PFSK-1 (cell line): ENCODE measurements around the gene TMEM11.

Experiments
- FOXP2 ChIP-seq: optimal IDR thresholded peaks from 2 replicates; pipeline ENCODE3; 2011; ENCODE audit warnings: borderline replicate concordance, control low read depth, inconsistent platforms; ENCODE audit not compliant: insufficient read depth; ENCODE audit errors: extremely low read length, extremely low read depth
- POLR2AphosphoS5 ChIP-seq: IDR thresholded peaks from 2 replicates; pipeline ENCODE4 v1.6.1; 2012; ENCODE audit warnings: low read depth, mild to moderate bottlenecking, control low read depth, low read length, moderate library complexity
- REST ChIP-seq, 2 experiments: IDR thresholded peaks; 2 replicates each; pipeline versions ENCODE4 v1.6.1 to v1.8.0; 2011 to 2012; ENCODE audit warnings: low read depth in 2 of 2, low read length in 2 of 2, control low read depth in 1 of 2, inconsistent platforms in 1 of 2, mild to moderate bottlenecking in 1 of 2, moderate library complexity in 1 of 2; ENCODE audit not compliant: insufficient read depth in 1 of 2
- SIN3A ChIP-seq: IDR thresholded peaks from 2 replicates; pipeline ENCODE4 v1.6.1; 2012; ENCODE audit warnings: mild to moderate bottlenecking, low read length, moderate library complexity, borderline replicate concordance; ENCODE audit not compliant: insufficient read depth
- TAF1 ChIP-seq: IDR thresholded peaks from 2 replicates; pipeline ENCODE4 v1.6.1; 2012; ENCODE audit warnings: low read length, control low read depth, borderline replicate concordance; ENCODE audit not compliant: insufficient read depth

Gene TMEM11

GRCh38 chr17:21217346-21217745, 3.4 kb upstream of the TMEM11 start:
- TF ChIP-seq TAF1 (no peak), FOXP2 (no peak), SIN3A (no peak), REST (IDR thresholded peaks at IDR 0.05; ENCODE audit: insufficient read depth in 1 of 2, low read depth in 2 of 2, low read length in 2 of 2) (no peak), POLR2AphosphoS5 (no peak)

GRCh38 chr17:21215935-21216334, 2.0 kb upstream of the TMEM11 start:
- TF ChIP-seq SIN3A (no peak), REST (IDR thresholded peaks at IDR 0.05; ENCODE audit: insufficient read depth in 1 of 2, low read depth in 2 of 2, low read length in 2 of 2) (no peak), FOXP2 (no peak), TAF1 (no peak), POLR2AphosphoS5 (no peak)

- no peak; the same call in 1 of the 2 replicates for TF ChIP-seq POLR2AphosphoS5
- TF ChIP-seq FOXP2 = no peak
- TF ChIP-seq REST (IDR thresholded peaks at IDR 0.05; ENCODE audit: insufficient read depth in 1 of 2, low read depth in 2 of 2, low read length in 2 of 2) = no peak
- TF ChIP-seq SIN3A = no peak
- TF ChIP-seq TAF1 = no peak
These were observed 998 bp upstream of the TMEM11 start for GRCh38 chr17:21214777-21215541.

- TF ChIP-seq TAF1 (no peak), SIN3A (0 out of 2 replicates have a peak, but pooled peaks have one; percentile 63)
These were observed 335 bp downstream of the TMEM11 start for GRCh38 chr17:21213638-21214014.

- TF ChIP-seq SIN3A (no peak), FOXP2 (no peak), REST (IDR thresholded peaks at IDR 0.05; ENCODE audit: insufficient read depth in 1 of 2, low read depth in 2 of 2, low read length in 2 of 2) (no peak), POLR2AphosphoS5 (no peak)
These were observed 929 bp downstream of the TMEM11 start for GRCh38 chr17:21212826-21213637.
